Glomerular endothelial cell (primary cell): ENCODE measurements around the gene RNF39. TPM values are rescaled to one million over a fixed set of nuclear protein-coding genes. Genes with fewer than 3 reads are reported as not detected.

Experiments used
- DNase-seq: peaks from one replicate; pipeline ENCODE4 v3.0.0-alpha.2; 2011; ENCODE audit warnings: low read depth, low spot score; ENCODE audit errors: extremely low read depth
- total RNA-seq: library from RNA; depleted of rRNA; stranded (reverse); fragments of >200 nt; gene quantifications from 2 replicates; pipeline ENCODE4 v1.2.3, GENCODE V29; 2015

Gene RNF39
- total RNA-seq, 1 donor from 2014 or later: not detected

DNA sequence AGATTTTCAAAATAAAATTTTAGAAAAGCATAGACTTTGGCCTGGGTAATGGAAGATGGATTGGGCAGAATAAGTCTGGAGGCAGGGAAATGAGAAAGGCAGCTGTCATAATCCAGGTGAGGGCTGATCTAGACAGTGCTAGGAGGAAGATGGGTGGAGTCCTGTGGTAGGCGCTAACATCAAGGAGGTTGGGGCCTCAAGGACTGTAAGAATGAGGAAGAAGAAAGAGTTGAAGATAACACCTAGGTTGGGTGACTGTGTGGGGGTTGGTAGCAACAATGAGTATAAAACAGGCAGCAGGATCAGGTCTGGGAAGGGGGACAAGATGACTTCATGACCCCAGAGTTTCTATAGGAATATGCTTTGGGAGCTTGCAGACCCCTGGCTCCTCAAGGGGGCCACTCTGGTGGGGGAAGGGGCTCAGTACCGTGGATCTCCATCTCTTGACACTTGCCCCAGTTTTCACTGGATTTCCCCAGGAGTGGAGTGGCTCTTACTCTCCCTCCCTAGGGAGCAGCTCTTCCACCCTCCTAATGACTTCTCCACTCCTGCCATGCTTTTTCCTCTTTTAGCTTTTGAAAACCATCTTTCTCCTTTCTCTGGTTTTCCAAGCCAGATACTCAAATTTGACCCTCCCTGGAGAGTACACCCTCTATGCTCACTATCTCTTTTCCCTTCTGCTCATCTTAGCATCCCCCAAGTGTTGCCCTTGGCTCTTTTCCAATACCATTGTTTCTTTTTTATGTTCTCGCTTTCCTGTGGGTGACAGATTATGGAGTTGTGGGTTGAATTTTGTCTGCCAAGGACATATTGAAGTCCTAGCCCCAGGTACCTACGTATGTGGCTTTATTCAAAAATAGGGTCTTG is 22.6 kb upstream of the RNF39 start:
- DNase-seq: no peak

DNA sequence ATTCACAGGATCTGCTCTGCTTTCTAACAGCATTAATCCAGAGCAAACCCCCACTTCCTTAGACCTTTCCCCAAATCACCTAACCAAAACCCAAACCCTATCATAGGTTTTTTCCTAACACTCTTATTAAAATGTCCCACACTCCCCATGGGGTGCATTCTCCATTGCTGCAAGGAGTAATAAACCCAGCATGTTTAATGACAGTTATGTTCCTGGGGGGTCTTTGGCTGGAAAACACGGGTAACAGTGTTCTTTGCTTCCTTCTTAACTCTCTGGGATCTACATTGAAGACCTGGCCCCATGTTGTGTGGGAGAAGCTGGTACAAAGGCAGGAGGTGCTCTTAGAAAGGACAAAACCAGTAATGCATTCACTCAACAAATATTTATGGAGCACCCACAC is 21.3 kb upstream of the RNF39 start:
- no peak for DNase-seq

DNA sequence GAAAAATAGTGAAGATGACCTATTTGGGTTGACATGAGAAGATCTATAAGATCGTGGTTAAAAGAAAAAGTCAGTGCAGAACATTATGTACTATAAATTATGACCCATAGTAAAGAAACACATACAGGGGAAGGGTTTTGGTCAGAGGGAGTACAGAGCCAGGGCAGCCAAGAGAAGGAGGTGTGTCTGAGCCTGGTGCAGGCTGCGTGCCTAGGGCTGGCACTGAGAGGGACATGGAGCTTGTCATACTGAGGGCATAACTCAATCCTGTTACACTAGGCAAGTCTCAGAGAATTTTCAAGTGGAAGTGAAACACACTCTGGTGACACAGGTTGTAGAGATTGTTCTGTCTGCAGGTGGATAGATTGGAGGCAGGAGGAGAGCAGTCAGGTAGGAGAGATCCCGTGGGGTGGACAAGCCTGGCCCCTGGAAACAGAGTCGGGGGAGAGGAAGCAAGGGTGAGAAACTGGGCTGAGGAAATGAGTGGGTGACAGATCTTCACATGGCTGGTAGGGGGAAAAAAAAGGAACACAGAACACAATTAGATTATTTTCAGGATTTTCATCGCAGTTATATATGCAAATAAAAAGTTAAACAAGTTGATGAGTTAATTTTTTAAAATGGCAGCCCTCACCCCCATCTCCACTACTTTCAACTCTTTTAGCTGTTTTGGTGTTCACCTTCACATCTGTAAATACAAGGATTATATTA is 18.5 kb upstream of the RNF39 start:
- no peak for DNase-seq

DNA sequence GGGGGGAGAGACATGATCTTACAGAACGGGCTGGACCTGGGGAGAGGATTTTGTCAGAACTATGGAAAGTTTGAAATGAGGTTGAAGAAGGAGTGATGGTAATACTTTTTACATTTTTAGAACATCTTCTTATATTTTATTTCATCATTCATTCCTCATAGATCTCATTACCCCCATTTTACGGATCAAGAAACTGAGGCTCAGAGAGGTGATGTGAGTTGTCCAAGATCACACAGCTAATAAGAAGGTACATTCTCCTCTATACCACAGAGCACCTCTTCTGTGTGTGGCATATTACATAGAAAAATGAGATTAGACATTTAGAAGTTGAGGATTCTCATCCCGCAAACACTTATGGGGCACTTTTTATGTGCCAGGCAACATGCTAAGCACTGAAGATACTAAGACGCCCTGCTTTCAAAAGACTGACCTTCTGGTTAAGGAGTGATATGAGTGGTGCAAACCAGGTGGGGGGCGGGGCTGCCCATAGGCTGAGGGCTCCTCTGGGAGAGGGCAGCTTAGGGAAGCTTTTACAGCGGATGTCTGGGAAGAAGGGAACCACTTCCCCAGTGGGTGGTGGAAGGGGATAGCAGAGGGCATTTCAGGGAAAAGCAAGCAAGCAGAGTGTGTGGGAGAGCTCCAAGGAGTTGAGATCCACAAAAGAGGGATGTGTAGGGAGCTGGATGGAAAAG is 17.4 kb upstream of the RNF39 start:
- no peak for DNase-seq

DNA sequence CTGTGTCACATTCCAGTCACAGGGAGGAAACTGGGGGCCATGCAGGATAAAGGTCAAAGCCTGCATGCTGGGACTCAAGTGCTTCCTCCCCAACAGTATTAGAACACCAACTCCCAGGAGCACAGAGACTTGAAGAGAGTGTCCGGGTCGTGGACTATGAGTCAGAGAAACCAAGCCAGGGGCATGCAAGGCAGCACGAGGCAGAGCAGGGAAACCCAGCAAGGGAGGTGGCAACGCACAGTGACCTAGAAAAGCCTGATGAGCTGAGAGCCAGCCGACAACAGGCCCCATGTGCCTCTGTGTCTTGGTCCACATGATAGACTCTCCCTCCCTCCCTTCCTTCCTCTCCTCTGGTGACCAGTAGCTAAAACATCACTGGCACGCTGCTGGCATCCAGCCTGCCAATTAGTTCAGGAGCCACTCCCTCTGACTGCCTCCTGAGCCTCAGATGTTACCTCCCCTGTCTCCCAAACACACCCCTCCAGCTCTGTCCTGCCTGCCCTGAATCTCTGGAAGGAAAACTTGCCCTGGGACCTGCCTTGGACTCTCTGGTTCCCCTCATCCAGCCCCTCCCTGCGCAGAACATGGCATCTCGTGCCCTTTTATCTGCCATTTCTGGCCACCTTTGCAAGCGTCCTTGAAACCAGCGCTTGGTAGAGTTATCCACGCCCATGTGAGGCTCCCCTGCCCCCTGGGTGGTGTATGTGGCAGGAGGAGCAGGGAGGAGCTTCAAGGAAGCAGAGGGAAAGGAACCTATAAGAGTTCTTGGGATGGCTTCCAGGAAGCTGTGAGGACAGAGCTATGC is 16.2 kb upstream of the RNF39 start:
- DNase-seq: no peak

DNA sequence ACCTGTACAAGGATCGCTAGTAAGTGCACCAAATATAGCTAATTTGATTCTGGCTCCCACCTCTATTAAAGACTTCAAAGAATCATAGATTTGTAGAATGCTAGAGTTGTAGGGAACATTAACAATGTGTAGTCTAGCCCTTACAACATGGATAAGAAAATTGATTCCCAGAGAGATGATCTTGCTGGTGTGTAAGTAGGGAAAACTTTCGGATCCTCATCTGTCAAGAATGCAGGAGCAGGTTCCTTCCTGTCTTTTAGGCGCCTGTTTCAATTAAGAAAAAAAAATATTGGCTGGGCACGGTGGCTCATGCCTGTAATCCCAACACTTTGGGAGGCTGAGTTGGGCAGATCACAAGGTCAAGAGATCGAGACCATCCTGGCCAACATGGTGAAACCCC is 12.3 kb upstream of the RNF39 start:
- no peak for DNase-seq

DNA sequence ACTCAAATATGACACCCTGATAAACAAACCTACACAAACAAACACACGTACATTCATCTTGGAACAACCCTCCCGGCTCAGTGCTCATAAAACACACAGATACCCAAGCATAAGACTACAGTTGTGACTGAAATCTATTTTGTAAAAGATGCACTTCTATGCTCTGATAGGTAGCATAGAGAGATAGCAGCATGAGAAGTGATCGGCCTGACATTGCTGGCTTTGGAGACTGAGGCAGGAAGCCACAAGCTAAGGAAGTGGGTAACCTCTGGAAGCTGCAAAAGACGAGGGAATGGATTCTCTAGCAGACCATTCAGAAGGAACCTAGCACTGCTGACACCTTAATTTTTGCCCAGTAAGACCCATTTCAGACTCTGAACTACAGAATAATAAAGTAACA is 1.6 kb upstream of the RNF39 start:
- DNase-seq: no peak

DNA sequence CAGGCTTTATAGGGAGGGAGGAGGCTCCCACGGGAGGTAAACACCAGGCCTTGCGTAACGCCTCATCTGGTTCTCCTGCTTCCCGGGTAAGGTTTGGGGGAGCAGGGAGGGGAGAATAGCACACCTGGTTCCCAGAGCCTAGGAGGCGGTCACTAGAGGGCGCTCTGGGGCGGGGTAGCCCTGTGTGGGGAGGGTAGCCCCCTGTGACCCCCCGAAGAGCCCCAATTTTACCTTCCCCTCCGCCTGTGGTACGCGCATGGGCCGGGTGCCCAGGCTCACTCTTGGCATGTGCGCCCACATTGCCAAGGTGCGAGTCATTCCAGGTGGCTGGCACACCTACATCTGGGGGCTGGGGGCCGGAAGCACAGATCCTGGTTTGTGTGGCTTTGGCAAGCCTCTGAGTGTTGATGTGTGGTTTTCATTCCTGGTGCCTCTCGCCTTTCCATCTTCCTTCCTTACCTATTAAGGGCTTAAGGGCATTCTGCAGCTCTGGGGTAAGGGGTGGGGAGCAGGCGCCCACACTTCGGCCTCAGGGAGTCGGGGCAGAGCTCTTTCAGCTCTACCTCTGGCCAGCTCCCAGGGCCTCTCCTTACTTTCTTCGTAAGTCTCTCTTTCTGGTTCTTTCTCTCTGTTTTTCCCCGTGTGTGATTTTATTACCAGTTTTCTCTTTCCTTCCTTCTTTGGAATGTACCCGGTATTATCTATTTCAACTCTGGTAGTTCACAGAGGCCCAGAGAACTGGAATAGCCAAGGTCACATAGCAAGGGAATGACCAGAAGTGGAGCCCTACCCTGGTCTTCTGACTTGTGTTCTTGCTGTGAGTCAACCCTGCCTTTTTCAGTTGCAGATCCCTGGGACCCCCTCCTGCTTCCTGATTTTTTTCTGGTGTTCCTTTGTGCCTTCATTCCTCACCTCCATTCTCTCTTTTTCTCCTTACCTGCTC is 492 bp upstream of the RNF39 start:
- DNase-seq: no peak

DNA sequence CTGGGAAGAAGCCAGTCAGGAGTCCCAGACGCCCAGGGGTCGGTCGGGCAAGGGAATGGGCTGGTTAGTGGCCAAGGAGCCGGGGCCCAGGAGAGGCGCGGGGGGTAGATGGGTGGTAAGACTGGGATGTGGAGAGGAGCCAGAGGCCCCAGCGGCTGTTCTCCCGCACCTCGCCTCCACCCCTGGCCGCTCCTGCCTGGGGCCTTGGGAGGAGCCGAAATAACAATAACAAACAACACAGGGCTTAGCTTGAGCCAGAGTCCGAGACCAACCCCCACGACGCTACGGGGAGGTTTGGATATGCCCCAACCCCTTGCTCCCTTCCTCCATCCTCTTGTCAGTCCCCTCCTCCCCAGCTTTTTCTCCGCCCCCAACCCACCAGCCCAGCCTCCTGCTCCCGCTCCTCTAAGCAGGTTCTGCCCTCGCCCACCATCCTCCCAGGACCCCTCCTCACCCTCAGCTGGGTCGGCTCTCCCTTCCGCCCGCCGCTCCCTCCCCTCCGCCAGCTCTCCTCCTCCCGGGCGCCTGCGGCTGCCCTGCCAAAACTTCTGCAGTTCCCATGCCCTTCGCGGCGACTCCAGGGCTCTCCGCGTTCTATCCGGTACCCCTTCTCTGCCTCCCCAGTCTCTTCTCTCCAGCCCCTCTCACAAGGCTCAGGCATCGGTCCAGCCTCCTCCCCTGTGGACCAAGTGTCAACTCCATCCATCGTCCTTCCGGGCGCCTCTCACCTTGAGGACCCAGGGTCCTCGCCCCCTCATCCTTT is 1.1 kb downstream of the RNF39 start:
- DNase-seq: no peak

DNA sequence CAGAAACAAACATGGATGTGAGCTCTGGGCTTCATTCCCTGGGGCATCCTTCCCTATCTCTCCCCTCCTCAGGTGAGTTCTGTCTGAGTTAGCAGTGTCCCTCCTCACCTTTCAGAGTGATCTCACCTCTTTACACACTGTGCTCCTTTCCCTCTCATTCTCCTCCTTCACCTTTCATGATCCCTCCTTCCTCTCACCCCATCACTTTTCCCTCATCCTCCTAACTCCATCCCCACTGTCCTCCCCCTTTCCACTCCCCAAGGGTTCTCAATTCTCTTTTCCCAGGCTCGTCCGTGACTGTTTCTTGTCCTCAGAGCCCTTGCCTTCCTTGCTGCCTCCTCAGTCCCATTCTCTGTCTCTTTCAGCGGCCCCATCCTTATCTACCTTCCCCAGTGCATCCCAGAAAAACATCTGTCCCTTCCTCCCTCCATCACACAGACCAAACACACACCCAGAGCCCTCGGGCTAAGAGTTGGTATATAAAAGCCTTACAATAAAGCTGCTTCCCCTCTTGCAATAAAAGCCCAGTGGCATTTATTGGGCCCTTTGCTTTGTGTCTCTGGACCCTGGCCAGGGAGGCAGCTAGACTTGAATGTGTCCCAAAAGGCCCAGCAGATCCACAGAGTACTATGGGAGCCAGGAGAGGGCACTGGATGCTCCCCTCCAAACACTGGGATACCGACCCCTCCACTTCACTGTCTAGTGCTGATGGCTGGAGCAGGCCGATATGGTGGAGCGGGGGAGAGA is 1.9 kb downstream of the RNF39 start:
- no peak for DNase-seq

DNA sequence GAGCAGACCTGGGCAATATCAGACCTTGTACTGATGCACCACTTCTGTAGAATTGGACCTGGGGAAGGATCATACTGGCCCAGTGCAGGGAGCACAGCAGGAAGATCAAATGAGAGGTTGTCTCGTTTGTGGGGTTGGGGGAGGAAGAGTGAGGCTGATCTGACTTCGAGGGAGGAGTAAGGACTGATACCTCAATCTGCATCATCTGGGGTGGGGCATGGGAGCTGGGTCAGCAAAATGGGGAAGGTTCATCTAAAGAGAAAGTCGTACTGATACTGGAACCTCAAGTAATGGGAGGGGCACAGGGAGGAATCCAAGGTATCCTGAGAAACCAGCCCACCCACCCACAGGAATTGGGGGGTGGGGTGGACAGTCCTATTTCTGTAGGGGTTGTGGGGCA is 3.7 kb downstream of the RNF39 start:
- no peak for DNase-seq

DNA sequence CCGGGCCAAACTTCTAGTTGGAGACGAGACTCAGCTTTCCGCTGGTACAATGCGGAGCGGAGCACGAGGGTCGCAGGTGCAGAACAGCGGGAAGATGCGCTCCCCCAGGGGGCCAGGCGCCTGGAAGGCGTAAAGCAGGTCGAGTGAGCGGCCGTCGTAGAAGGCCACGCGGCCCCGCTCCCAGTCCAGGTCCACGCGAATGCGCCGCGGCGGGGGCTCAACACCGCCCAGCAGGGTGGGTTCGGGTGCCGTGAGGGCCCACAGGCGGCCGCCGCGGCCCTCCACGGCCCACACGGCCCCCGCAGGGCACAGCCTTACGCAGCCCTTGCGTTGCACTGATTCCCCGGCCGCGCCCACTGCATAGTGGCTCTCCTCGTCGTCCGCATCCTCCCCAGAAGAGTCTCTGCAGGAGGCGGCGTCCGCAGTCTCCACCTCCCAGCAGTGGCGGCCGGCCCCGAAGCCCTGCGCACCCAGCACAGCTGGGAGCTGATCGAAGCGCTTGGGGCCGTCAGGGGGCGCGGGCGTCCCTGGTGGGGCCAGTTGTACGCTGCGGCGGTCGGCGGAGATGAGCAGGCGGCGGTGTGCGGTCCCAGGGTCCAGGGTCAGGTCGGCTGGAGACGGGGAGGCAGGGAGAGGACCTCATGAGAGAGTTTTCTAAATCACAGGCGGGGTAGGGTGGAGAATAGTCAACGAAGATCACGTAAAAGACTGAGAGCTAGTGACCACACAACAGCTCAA is 4.3 kb downstream of the RNF39 start:
- DNase-seq: no peak

DNA sequence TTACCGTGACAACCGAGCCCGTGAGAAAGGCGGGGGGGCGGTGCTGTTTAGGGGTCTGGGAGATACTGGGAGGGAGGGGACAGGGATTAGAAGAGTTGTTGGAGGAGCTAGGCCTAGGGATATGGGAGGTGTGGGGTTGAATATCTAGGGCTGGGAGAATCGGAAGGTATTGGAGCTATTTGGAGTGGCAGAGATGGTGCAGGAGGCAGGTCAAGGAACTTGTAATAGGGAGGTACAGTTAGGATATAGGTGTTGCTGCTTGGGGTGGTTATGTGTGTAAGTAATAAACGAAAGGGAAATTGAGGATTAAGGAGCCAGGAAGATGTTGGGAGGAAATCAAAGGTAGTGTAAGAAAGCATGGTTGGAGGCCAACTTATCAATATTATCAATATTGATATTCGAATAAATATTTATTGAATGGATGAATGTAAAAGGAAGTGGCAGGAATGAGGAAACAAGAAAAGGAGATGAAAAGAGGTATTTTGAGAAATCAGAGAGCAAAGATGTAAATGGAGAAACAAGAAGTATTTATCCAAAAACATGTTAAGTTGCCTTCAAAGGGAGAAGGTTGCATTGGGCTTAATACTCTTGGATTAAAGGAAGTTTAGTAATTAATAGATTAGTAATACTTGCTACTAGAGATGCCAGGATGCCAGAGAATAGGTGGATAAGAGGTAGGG is 8.0 kb downstream of the RNF39 start:
- no peak for DNase-seq

DNA sequence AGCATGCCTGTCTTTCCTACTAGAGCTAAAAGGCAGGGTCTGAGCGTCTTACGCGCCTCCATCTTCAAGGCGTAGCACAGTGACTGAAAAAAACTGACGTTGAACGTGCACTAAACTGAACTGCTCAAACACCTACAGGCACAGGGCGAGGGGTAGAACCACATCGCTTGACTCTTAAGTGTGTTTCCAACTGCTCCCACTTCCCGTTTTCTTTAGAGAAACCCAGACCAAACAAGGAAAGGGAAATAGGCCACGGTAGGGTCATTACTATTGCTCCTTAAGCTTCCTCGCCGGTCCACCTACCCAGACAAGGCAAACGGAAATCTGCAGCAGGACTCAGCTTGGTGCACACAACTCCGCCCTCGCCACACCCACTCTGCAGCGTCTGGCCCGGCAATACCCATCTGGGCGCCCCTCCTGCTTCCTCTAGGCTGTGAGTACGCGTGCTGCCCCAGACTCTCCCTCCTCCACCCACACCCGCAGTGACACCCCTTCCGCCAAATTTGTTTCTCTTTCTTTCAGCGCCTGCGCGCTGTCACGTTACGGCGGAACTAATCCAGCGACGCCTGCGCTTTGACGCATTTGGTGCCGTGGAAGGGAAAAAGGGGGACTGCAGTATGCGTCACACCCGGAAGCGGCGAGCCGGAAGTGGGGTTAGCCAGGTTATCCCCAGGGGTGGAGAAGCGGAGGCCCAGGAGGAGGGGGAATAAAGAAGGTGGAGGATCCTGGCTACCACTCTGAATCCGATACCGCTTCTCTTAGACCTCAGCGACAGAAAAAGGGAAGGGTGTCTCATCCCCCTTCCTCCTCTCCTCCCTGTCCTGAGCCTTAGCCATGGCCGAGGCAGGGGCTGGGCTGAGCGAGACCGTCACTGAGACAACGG is 8.8 kb downstream of the RNF39 start, which contains the start of gene PPP1R11:
PPP1R11 (plus strand) TSS at position 622 of the 883 bp plus-strand sequence; CDS start at position 835, 213 bp downstream.
- DNase-seq: peak; percentile 94

DNA sequence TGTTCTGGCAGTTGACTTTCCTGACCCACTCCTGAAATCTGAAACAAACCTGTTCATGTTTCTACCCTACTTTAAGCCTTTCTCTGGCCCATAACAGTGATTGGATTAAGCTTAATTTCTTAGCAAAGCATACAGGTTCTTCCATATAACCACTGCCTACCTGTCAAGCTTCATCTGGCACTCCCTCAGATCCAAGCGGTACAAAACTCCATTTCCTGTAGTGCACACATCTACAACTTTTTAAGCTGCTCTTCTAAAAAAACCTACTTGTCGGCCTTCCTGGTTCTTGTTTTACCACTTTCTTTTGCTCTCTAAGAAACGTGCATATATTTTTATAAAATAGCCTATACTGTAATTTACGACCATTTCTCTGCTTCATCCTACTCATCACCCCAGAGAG is 9.5 kb downstream of the RNF39 start:
- no peak for DNase-seq

DNA sequence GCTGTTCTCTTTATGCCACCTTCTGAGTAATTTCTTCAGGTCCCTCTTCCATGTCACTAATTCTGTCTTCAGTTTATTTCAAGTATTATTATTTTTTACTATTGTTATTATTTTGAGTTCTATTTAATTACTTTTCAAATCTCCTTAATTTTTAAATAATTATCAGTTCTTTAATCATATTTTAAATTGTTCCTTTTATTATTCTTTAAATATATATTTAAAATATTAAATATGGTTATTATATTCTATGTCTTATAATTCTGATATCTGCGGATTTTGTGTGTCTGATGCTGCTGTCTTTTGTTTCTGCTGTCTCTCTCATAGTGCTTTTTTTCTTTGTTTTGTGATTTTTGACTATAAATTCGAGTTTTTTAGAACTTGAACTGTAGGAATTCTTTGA is 12.3 kb downstream of the RNF39 start:
- DNase-seq: no peak
